ENCODE measurements around the gene FOXF1.

The FOXF1 gene

DNA sequence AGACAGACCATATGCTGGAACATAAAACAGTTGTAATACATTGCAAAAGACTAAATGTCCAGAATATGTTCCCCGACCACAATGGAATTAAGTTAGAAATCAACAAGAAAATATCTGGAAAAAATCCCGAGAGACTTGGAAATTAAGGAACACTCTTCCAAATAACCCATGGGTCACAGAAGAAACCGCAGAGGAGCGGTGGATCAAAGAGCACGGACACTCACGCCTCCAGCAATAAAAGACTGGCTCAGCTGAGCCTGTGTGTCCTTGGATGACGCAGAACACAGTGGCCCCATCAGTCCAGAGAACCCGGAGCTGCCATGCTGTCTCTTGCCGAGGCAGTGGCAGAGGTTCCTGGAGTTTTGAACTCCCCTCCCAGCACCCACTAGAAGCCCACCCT, 30.9 kb upstream of the FOXF1 start:
- no peak for DNase-seq (ENCODE audit: low read depth, low spot score)
- H3K4me3 ChIP-seq (ENCODE audit: low read depth, low read length), result no peak overlapping the region
- in situ Hi-C loops (cut with HindIII; ENCODE audit: low sequenced_read_pairs), result no loop called here
- TF ChIP-seq, protein P1, sequence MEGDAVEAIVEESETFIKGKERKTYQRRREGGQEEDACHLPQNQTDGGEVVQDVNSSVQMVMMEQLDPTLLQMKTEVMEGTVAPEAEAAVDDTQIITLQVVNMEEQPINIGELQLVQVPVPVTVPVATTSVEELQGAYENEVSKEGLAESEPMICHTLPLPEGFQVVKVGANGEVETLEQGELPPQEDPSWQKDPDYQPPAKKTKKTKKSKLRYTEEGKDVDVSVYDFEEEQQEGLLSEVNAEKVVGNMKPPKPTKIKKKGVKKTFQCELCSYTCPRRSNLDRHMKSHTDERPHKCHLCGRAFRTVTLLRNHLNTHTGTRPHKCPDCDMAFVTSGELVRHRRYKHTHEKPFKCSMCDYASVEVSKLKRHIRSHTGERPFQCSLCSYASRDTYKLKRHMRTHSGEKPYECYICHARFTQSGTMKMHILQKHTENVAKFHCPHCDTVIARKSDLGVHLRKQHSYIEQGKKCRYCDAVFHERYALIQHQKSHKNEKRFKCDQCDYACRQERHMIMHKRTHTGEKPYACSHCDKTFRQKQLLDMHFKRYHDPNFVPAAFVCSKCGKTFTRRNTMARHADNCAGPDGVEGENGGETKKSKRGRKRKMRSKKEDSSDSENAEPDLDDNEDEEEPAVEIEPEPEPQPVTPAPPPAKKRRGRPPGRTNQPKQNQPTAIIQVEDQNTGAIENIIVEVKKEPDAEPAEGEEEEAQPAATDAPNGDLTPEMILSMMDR (IDR thresholded peaks at IDR 0.05; ENCODE audit: low read depth, low read length), result no peak

DNA sequence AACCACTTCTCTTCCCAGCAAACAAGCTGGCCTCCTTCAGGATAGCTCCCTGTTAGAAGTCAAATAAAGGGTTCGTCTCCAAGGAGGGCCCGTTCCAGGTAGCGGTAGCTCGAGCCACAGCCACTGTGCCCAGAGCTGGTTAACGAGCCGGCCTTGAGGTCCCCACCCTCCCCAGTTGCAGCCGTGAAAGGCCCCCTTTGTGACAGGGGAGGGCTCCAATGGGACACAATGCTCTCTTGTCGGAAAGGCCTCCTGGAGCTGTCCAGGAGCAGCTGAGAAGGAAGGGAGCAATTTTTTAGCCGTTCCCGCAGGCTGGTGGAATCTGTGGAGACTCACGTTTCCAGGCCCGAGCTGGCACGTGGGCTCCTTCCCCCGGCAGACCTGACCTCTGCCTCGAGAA, 29.9 kb upstream of the FOXF1 start:
- TF ChIP-seq, protein P1 (IDR thresholded peaks at IDR 0.05; ENCODE audit: low read depth, low read length), result no peak
- in situ Hi-C loops (cut with HindIII; ENCODE audit: low sequenced_read_pairs), result no loop called here
- DNase-seq (ENCODE audit: low read depth, low spot score), result no peak
- H3K4me3 ChIP-seq (ENCODE audit: low read depth, low read length), result no peak overlapping the region

DNA sequence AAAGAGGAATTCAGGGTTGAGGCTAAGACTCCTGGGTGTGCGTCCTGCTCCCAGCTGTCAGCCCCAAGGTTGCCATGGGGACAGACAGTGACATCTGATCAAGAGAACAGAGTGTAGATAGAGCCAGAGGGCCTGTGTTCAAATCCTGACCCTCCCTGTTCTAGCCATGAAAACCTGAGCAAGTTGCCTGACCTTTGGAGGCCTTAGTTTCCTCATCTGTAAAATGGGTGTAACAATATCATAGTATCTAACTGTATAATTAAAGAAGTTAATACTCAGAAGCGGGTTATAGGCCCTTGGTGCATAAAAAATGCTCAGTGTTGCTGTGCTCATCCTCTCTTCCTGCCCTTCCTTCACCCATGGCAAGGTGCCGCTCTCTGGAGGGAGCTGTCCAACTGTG, 28.7 kb upstream of the FOXF1 start:
- no peak for DNase-seq (ENCODE audit: low read depth, low spot score)
- TF ChIP-seq, protein P1 (IDR thresholded peaks at IDR 0.05; ENCODE audit: low read depth, low read length), result no peak
- in situ Hi-C loops (cut with HindIII; ENCODE audit: low sequenced_read_pairs), result no loop called here
- no peak overlapping the region for H3K4me3 ChIP-seq (ENCODE audit: low read depth, low read length)

GRCh38 chr16:86484240-86484639, 26.1 kb upstream of the FOXF1 start:
- H3K4me3 ChIP-seq (ENCODE audit: low read depth, low read length), result no peak overlapping the region
- DNase-seq (ENCODE audit: low read depth, low spot score), result no peak
- in situ Hi-C loops (cut with HindIII; ENCODE audit: low sequenced_read_pairs), result no loop called here
- TF ChIP-seq, protein P1 (IDR thresholded peaks at IDR 0.05; ENCODE audit: low read depth, low read length), result no peak

DNA sequence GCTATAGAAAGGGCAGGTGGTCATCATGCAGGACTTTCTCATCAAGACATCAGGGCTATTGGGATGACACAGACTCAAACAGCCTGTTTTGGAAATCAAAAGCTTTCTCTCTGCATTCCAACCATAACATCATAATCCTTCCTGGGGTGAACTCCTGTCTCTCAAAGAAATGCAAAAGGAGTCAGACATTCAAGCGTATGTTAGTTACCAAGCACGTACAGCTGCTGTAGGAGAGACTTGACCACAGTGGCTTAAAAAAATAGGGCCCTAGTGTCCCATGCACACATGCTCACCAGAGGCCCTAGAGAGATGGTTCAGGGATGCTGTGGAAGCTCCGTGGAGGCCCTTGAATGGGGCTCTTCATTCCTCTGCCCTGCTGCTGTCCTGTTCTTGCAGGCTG, 24.6 kb upstream of the FOXF1 start:
- DNase-seq (ENCODE audit: low read depth, low spot score), result no peak
- no peak overlapping the region for H3K4me3 ChIP-seq (ENCODE audit: low read depth, low read length)
- TF ChIP-seq, protein P1 (IDR thresholded peaks at IDR 0.05; ENCODE audit: low read depth, low read length), result no peak
- in situ Hi-C loops (cut with HindIII; ENCODE audit: low sequenced_read_pairs), result no loop called here

- no peak overlapping the region for H3K4me3 ChIP-seq (ENCODE audit: low read depth, low read length)
- in situ Hi-C loops (cut with HindIII; ENCODE audit: low sequenced_read_pairs), result no loop called here
- TF ChIP-seq, protein P1 (IDR thresholded peaks at IDR 0.05; ENCODE audit: low read depth, low read length), result no peak
- DNase-seq (ENCODE audit: low read depth, low spot score), result no peak
These were observed 19.3 kb upstream of the FOXF1 start for GRCh38 chr16:86490859-86491639.
